ENCODE data around the gene SNX1.

Gene SNX1

DNA sequence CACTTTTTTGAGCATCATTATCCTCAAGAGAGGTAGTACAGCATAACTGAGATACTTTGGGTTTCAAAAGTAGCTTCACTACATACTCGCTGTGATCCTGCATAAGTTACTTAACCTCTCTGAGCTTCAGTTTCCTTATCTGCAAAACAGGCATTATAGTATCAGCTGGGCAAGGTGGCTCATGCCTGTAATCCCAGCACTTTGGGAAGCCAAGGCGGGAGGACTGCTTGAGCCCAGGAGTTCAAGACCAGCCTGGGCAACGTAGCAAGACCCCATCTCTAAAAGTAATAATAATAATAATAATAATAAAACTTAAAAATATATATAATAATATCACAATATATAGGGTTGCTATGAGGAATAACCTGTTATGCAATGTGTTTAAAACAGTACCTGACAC is 13.0 kb upstream of the SNX1 start:
- DNase-seq (ENCODE audit: low read depth, low spot score) = no peak
- H3K4me3 ChIP-seq (ENCODE audit: low read depth, low read length) = no peak overlapping the region
- in situ Hi-C loops (cut with HindIII; ENCODE audit: low sequenced_read_pairs) = no loop called here
- TF ChIP-seq, protein P1, sequence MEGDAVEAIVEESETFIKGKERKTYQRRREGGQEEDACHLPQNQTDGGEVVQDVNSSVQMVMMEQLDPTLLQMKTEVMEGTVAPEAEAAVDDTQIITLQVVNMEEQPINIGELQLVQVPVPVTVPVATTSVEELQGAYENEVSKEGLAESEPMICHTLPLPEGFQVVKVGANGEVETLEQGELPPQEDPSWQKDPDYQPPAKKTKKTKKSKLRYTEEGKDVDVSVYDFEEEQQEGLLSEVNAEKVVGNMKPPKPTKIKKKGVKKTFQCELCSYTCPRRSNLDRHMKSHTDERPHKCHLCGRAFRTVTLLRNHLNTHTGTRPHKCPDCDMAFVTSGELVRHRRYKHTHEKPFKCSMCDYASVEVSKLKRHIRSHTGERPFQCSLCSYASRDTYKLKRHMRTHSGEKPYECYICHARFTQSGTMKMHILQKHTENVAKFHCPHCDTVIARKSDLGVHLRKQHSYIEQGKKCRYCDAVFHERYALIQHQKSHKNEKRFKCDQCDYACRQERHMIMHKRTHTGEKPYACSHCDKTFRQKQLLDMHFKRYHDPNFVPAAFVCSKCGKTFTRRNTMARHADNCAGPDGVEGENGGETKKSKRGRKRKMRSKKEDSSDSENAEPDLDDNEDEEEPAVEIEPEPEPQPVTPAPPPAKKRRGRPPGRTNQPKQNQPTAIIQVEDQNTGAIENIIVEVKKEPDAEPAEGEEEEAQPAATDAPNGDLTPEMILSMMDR (IDR thresholded peaks at IDR 0.05; ENCODE audit: low read depth, low read length) = no peak

DNA sequence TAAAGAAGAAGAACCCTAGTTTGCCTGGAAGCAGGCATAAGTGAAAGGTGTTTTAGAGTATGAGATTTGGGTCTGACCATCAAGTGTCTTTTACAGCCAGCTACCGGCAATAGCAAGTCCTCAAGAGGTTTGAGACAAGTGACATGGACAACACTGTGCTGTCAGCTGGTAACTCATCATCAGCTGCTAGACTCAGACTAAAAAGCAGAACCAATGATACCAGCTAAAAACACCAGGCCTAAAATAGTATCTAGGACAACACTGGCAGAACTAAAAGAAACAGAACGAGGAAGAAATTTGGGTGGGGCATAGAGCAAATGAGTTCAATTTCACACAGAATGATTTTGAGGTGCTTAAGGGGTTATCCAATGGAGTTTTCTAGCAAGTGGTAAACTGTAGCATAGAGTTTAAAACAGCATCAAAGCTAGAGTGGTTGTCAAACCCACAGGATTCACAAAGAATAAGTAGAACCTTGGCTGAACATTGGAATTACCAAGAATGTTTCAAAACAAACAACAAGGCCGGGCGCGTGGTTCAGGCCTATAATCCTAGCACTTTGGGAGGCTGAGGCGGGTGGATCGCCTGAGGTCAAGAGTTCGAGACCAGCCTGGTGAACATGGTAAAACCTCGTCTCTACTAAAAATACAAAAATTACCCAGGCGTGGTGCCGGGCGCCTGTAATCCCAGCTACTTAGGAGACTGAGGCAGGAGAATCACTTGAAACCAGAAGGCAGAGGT is 6.1 kb upstream of the SNX1 start:
- in situ Hi-C loops (cut with HindIII; ENCODE audit: low sequenced_read_pairs) = no loop called here
- no peak for DNase-seq (ENCODE audit: low read depth, low spot score)
- H3K4me3 ChIP-seq (ENCODE audit: low read depth, low read length) = no peak overlapping the region
- TF ChIP-seq, protein P1 (IDR thresholded peaks at IDR 0.05; ENCODE audit: low read depth, low read length) = no peak

DNA sequence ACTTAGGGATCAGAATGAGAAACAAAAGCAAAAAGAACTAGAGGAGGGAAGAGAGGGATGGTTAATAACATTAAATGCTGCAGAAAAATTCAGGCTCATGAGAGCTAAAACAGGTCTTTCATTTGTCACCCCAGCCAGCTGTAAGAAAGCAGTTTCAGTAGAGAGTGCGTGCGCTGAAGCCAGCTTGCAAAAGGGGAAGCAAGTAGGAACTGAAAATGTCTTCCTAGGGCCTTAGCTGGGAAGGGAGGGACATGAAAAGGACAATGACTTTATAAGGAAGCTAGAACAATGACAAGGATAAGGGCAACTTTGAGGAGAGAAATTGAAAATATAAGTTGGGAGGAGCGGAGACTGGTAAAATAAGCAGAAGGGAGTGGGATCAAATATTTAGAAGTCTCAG is 5.3 kb upstream of the SNX1 start:
- in situ Hi-C loops (cut with HindIII; ENCODE audit: low sequenced_read_pairs) = no loop called here
- H3K4me3 ChIP-seq (ENCODE audit: low read depth, low read length) = no peak overlapping the region
- no peak for DNase-seq (ENCODE audit: low read depth, low spot score)
- TF ChIP-seq, protein P1 (IDR thresholded peaks at IDR 0.05; ENCODE audit: low read depth, low read length) = no peak

DNA sequence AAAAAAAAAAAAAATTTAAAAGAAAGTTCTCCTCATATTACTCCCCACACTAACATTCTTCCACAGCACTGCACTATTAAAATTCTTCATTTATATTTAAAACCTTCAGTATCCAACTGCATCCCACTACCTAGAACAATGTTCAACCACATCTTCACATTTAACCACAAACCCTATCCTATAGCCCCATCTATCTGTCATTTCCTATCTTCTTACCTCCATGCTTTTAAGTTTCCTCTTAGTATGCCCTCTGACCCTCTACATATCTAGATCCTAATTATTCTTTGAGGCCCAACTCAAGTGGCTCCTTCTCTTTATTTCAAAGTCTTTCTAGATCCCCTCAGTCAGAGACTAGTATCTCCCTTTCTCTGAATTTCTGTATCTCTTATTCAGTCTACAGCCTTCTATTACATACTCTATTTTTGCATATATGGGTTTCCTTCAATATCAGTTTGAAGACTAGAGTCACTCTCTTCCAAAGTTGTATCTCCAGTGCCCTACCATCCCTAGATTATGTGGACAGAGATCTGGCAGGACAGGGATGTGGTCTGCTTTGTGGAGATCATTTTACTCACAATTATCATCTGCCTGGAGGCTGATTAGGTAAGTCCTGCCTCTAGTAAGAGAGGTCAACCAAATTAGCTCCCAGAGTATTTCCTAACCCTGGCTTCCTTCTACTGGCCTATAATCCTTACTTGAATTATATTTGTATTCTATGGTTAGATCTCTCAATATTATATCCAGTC is 3.5 kb upstream of the SNX1 start:
- H3K4me3 ChIP-seq (ENCODE audit: low read depth, low read length) = peak overlapping the region; percentile 69
- no peak for DNase-seq (ENCODE audit: low read depth, low spot score)
- TF ChIP-seq, protein P1 (IDR thresholded peaks at IDR 0.05; ENCODE audit: low read depth, low read length) = no peak
- in situ Hi-C loops (cut with HindIII; ENCODE audit: low sequenced_read_pairs) = no loop called here

DNA sequence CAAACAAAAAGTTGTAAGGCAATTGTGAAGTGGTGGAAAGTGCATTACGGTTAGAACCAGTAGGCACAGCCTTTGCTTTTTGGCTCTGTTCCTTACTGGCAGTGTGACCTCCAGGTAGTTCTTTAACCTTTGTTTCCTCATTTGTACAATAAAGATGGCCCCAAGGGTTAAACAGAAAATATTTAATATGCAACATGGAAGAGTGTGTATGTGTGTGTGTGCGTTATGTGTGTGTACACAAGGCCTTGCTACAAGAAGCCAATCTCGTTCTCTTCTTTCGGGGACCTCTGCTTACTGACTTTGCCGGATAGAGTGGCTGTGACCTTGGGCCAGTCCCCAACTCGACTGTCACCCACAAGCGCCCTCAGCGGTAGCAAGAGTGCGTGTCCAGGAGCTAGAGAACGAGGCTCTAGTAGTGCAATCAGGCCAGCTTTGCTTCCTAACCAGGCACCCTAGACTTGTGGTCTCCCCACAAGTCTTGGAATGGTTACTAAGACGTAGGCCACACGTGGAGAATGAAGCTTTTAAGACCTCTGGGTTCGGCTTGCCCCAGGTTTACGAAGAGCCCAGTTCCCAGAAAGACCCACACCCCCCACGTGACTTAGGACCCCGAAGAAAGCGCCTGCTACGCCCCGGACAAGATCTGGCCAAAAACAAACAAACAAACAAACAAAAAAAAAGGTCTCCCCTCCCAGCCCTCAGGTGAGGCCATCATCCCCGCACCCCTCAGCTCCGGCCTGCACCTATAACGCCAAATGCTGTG is 2.7 kb upstream of the SNX1 start:
- H3K4me3 ChIP-seq (ENCODE audit: low read depth, low read length) = peak overlapping the region; percentile 69
- TF ChIP-seq, protein P1 (IDR thresholded peaks at IDR 0.05; ENCODE audit: low read depth, low read length) = peak; percentile 15
- in situ Hi-C loops (cut with HindIII; ENCODE audit: low sequenced_read_pairs) = no loop called here
- DNase-seq (ENCODE audit: low read depth, low spot score) = peak; percentile 77

DNA sequence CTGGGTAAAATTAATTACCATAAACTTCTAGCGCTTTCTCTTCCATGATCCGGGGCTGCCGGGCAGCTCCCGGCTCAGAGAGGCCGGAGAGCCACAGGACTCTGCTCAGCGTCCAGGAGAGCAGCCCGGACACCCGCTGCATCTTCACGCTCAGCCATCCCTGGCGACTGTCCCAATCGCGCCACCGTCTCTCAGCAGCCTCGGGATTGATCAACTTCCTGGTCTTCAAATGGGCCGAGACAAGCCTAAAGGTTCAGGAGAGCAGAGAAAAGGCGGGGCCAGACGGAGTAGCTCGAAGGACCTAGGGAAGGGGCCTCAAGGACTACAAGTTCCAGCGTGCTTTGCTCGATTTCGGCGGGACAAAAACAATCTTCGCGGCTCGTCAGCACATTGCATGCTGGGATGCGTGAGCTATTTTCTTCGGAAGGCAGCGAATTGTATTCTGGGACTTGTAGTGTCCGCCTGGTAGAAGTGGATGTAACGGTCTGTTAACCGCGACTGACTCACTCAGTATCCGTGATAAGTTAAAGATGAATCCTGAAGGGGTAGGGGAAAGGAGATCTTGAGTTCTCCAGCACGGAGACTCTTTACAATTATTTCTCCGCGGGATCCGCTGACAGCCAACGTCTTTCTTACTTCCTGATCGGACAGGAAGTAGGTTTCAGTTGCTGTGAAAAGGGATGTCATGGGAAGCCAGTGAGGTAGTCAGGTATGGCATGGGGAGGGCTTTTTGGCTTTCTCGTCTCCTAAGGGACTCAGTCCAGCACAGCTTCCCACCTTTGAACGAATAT is 2.0 kb upstream of the SNX1 start, which contains the start of gene CIAO2A:
Gene CIAO2A (minus strand): TSS at position 212 of the 791 bp plus-strand sequence. CDS start 70 bp downstream, at position 142.
- H3K4me3 ChIP-seq (ENCODE audit: low read depth, low read length) = peak within 1 kb of the TSS; percentile 69
- DNase-seq (ENCODE audit: low read depth, low spot score) = peak; percentile 99
- in situ Hi-C loops (cut with HindIII; ENCODE audit: low sequenced_read_pairs) = no loop called here
- TF ChIP-seq, protein P1 (IDR thresholded peaks at IDR 0.05; ENCODE audit: low read depth, low read length) = no peak
